Peyer's patch (tissue), 4 donors: ENCODE data around the gene GNG5. TPM values are rescaled to one million over a fixed set of nuclear protein-coding genes. Genes with fewer than 3 reads are reported as not detected.

Experiments used
- DNase-seq, 3 donors: peaks; one replicate each; pipeline ENCODE4 v3.0.0-alpha.2; 2017 to 2019
- H3K27ac ChIP-seq, 4 donors: fragments of 200-600 bp; sonication (generic); one replicate each; pipeline ENCODE4 v1.5.1; 2016 to 2019
- H3K27me3 ChIP-seq, 2 donors: fragments of 200-600 bp; sonication (generic); one replicate each; pipeline ENCODE4 v1.5.1; 2019
- H3K36me3 ChIP-seq, 3 donors: fragments of 200-600 bp; sonication (generic); one replicate each; pipeline ENCODE4 v1.5.1; 2016 to 2019
- H3K4me1 ChIP-seq, 4 donors: fragments of 200-600 bp; sonication (generic); one replicate each; pipeline ENCODE4 v1.5.1; 2016 to 2019
- H3K4me3 ChIP-seq, 4 donors: fragments of 200-600 bp; sonication (generic); 1 replicate in 3 of 4; 2 replicates in 1 of 4; pipeline ENCODE4 v1.5.1; 2016 to 2019; ENCODE audit warnings: mild to moderate bottlenecking in 1 of 4
- H3K9me3 ChIP-seq, 4 donors: fragments of 200-600 bp; sonication (generic); one replicate each; pipeline ENCODE4 v1.5.1; 2016 to 2019; ENCODE audit warnings: mild to moderate bottlenecking in 1 of 4
- CTCF ChIP-seq, 6 experiments: fragments of 450-650 bp in 4 of 6; fragments of 200-600 bp in 2 of 6; sonication (generic) in 1 of 6; IDR thresholded peaks; one replicate each; pipeline ENCODE4 v1.5.1; 2017 to 2019; ENCODE audit warnings: antibody characterized with exemption in 6 of 6, mild to moderate bottlenecking in 3 of 6, moderate library complexity in 1 of 6
- POLR2A ChIP-seq, 2 donors: fragments of 450-650 bp; IDR thresholded peaks; one replicate each; pipeline ENCODE4 v1.5.1; 2017; ENCODE audit warnings: antibody characterized with exemption in 2 of 2, mild to moderate bottlenecking in 2 of 2, moderate library complexity in 2 of 2
- total RNA-seq, 4 donors: library from RNA; depleted of rRNA; stranded (reverse); fragments of >200 nt; gene quantifications; one replicate each; pipeline ENCODE4 v1.1.0, GENCODE V29; 2016

GNG5 gene
- total RNA-seq, 4 donors from 2014 or later, result 19.0 to 99.1 (median 67.9) TPM

GRCh38 chr1:84502927-84503326 is 3.5 kb downstream of the GNG5 start:
- Histone ChIP-seq H3K27me3 (no peaks in the 10 kb centered on the region), H3K27ac (no peak overlapping the region), H3K9me3 (no peaks in the 10 kb centered on the region), H3K4me1 (peaks cover 0 to 38% (median 8%) of the 10 kb centered on the region in 4 donors), H3K36me3 (peaks cover 0 to 16% (median 0%) of the 10 kb centered on the region in 3 donors), H3K4me3 (no peak overlapping the region)
- DNase-seq, result no peak
- TF ChIP-seq POLR2A (IDR thresholded peaks at IDR 0.05) (no peak), CTCF (IDR thresholded peaks at IDR 0.05) (no peak)

- Histone ChIP-seq H3K4me3 (no peak overlapping the region), H3K4me1 (peaks cover 0 to 15% (median under 1%) of the 10 kb centered on the region in 4 donors), H3K9me3 (no peaks in the 10 kb centered on the region), H3K27ac (no peak overlapping the region), H3K36me3 (peaks cover 0 to 50% (median 0%) of the 10 kb centered on the region in 3 donors), H3K27me3 (no peaks in the 10 kb centered on the region)
- no peak for DNase-seq
- no peak for TF ChIP-seq CTCF (IDR thresholded peaks at IDR 0.05)
- no peak for TF ChIP-seq POLR2A (IDR thresholded peaks at IDR 0.05)
Measured at GRCh38 chr1:84497631-84498275, 8.6 kb downstream of the GNG5 start.

DNA sequence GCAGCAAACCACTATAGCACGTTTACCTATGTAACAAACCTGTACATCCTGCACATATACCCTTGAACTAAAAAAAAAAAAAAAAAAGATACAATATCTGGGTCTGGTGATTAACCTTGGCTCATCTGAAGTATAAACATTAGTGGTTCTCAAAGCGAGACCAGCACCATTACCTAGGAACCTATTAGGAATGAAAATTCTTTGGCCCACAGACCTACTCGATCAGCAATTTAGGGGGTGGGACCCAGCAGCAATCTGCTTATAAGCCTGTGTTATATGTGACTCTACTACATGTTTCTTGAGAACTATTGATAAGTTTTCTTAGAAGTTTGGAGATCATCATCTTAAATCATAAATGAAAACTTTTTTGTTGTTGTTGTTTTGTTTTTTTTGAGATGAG is 9.9 kb downstream of the GNG5 start:
- peaks cover 0 to 6% (median 0%) of the 10 kb centered on the region in 4 donors for H3K4me1 ChIP-seq
- no peak overlapping the region for H3K4me3 ChIP-seq
- H3K36me3 ChIP-seq, result peaks cover 0 to 62% (median 0%) of the 10 kb centered on the region in 3 donors
- H3K27ac ChIP-seq, result no peak overlapping the region
- H3K27me3 ChIP-seq, result no peaks in the 10 kb centered on the region
- TF ChIP-seq CTCF (IDR thresholded peaks at IDR 0.05) (no peak), POLR2A (IDR thresholded peaks at IDR 0.05) (no peak)
- H3K9me3 ChIP-seq, result no peaks in the 10 kb centered on the region
- no peak for DNase-seq

DNA sequence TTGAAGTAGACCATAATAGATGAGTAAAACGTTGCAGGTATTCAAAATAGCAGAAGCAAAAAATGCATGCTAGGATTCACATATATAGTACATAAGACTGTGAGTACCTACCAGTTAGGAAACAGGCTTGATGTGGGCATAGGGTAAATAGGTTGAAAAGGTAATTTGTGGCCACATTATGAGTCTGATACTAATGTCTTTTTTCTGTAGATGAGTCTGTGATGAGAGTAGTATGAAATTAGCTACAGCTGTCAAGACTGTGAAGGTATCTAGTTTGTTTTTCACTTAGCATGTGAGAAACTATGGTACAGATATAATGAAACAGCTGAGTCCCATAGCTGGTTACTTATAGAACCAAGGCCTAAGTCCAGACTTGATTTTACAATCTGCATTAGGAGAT is 12.6 kb downstream of the GNG5 start:
- Histone ChIP-seq H3K4me3 (no peak overlapping the region), H3K36me3 (peaks cover 0 to 74% (median 4%) of the 10 kb centered on the region in 3 donors), H3K27ac (no peak overlapping the region), H3K4me1 (no peaks in the 10 kb centered on the region), H3K9me3 (no peaks in the 10 kb centered on the region), H3K27me3 (no peaks in the 10 kb centered on the region)
- DNase-seq, result no peak
- no peak for TF ChIP-seq POLR2A (IDR thresholded peaks at IDR 0.05)
- TF ChIP-seq CTCF (IDR thresholded peaks at IDR 0.05), result no peak

GRCh38 chr1:84492726-84493125 is 13.7 kb downstream of the GNG5 start:
- no peaks in the 10 kb centered on the region for H3K4me1 ChIP-seq
- H3K27me3 ChIP-seq, result no peaks in the 10 kb centered on the region
- H3K36me3 ChIP-seq, result peaks cover 0 to 64% (median 4%) of the 10 kb centered on the region in 3 donors
- H3K4me3 ChIP-seq, result no peak overlapping the region
- TF ChIP-seq CTCF (IDR thresholded peaks at IDR 0.05) (no peak), POLR2A (IDR thresholded peaks at IDR 0.05) (no peak)
- no peaks in the 10 kb centered on the region for H3K9me3 ChIP-seq
- H3K27ac ChIP-seq, result no peak overlapping the region
- DNase-seq, result no peak
